SK-N-SH treated with all-trans-retinoic acid at 6 μM for 48 hours (cell line): ENCODE data around the gene GOSR2.

Experiments used
- ATAC-seq: fragments of 200-7000 bp; cut with Tn5 transposase; 3 replicates; pipeline ENCODE4 v1.9.1; 2020; ENCODE audit warnings: mild to moderate bottlenecking, moderate library complexity
- ARNTL ChIP-seq: fragments of 450-650 bp; formaldehyde crosslinking; IDR thresholded peaks from 2 replicates; pipeline ENCODE4 v1.5.0; 2020; ENCODE audit warnings: low read depth, mild to moderate bottlenecking, moderate library complexity, borderline replicate concordance
- BACH2 ChIP-seq: fragments of 250-450 bp; sonication (Bioruptor Pico); IDR thresholded peaks from 2 replicates; pipeline ENCODE4 v1.9.0; 2021; ENCODE audit warnings: mild to moderate bottlenecking, borderline replicate concordance
- CSDC2 ChIP-seq: fragments of 250-450 bp; sonication (Bioruptor Pico); IDR thresholded peaks from 2 replicates; pipeline ENCODE4 v1.5.0; 2020; ENCODE audit warnings: mild to moderate bottlenecking, moderate library complexity
- ESRRG ChIP-seq: fragments of 250-450 bp; sonication (Bioruptor Pico); IDR thresholded peaks from 2 replicates; pipeline ENCODE4 v1.6.1; 2021; ENCODE audit warnings: mild to moderate bottlenecking
- GLIS3 ChIP-seq: fragments of 250-450 bp; sonication (Bioruptor Pico); IDR thresholded peaks from 2 replicates; pipeline ENCODE4 v1.5.0; 2020; ENCODE audit warnings: mild to moderate bottlenecking, moderate library complexity
- ISL1 ChIP-seq: fragments of 250-450 bp; sonication (Bioruptor Pico); IDR thresholded peaks from 2 replicates; pipeline ENCODE4 v2.1.2; 2022; ENCODE audit warnings: mild to moderate bottlenecking, moderate library complexity
- RARB ChIP-seq: fragments of 250-450 bp; sonication (Bioruptor Pico); IDR thresholded peaks from 2 replicates; pipeline ENCODE4 v1.8.0; 2021; ENCODE audit warnings: mild to moderate bottlenecking, moderate library complexity
- SNAI2 ChIP-seq: fragments of 250-450 bp; sonication (Bioruptor Pico); IDR thresholded peaks from 2 replicates; pipeline ENCODE4 v1.5.0; 2020; ENCODE audit warnings: mild to moderate bottlenecking, moderate library complexity
- TCF4 ChIP-seq: fragments of 250-450 bp; sonication (Bioruptor Pico); IDR thresholded peaks from 2 replicates; pipeline ENCODE4 v1.8.0; 2021; ENCODE audit warnings: mild to moderate bottlenecking, moderate library complexity, borderline replicate concordance
- TOX ChIP-seq: fragments of 250-450 bp; sonication (Bioruptor Pico); IDR thresholded peaks from 2 replicates; pipeline ENCODE4 v1.8.0; 2021; ENCODE audit warnings: mild to moderate bottlenecking, moderate library complexity, borderline replicate concordance
- TSHZ2 ChIP-seq: fragments of 250-450 bp; sonication (Bioruptor Pico); IDR thresholded peaks from 2 replicates; pipeline ENCODE4 v1.5.0; 2020; ENCODE audit warnings: mild to moderate bottlenecking, moderate library complexity
- ZFP3 ChIP-seq: fragments of 250-450 bp; sonication (Bioruptor Pico); IDR thresholded peaks from 2 replicates; pipeline ENCODE4 v1.5.0; 2020; ENCODE audit warnings: mild to moderate bottlenecking, moderate library complexity
- ZNF70 ChIP-seq: fragments of 450-650 bp; formaldehyde crosslinking; IDR thresholded peaks from 2 replicates; pipeline ENCODE4 v1.5.0; 2020; ENCODE audit warnings: mild to moderate bottlenecking, moderate library complexity
- ZNF8 ChIP-seq: fragments of 450-650 bp; formaldehyde crosslinking; IDR thresholded peaks from 2 replicates; pipeline ENCODE4 v1.5.0; 2020; ENCODE audit warnings: mild to moderate bottlenecking, moderate library complexity
- TF ChIP-seq, protein P1 (sequence below): fragments of 250-450 bp; sonication (Bioruptor Pico); IDR thresholded peaks from 2 replicates; pipeline ENCODE4 v1.5.1; 2021; ENCODE audit warnings: mild to moderate bottlenecking, moderate library complexity
- TF ChIP-seq, protein P2 (sequence below): fragments of 250-450 bp; sonication (Bioruptor Pico); IDR thresholded peaks from 2 replicates; pipeline ENCODE4 v1.5.1; 2020; ENCODE audit warnings: low read depth, mild to moderate bottlenecking, moderate library complexity
- TF ChIP-seq, protein P3 (sequence below): fragments of 250-450 bp; sonication (Bioruptor Pico); IDR thresholded peaks from 2 replicates; pipeline ENCODE4 v1.8.0; 2020; ENCODE audit warnings: mild to moderate bottlenecking, moderate library complexity, borderline replicate concordance

GOSR2 gene

GRCh38 chr17:46943218-46943500 is 20.2 kb downstream of the GOSR2 start (continued):
- TF ChIP-seq TSHZ2 (CRISPR knock-in tag) (no peak), SNAI2 (CRISPR knock-in tag) (no peak), ZNF70 (CRISPR knock-in tag) (no peak), TOX (CRISPR knock-in tag) (no peak), BACH2 (CRISPR knock-in tag) (no peak)
- TF ChIP-seq, protein P1, sequence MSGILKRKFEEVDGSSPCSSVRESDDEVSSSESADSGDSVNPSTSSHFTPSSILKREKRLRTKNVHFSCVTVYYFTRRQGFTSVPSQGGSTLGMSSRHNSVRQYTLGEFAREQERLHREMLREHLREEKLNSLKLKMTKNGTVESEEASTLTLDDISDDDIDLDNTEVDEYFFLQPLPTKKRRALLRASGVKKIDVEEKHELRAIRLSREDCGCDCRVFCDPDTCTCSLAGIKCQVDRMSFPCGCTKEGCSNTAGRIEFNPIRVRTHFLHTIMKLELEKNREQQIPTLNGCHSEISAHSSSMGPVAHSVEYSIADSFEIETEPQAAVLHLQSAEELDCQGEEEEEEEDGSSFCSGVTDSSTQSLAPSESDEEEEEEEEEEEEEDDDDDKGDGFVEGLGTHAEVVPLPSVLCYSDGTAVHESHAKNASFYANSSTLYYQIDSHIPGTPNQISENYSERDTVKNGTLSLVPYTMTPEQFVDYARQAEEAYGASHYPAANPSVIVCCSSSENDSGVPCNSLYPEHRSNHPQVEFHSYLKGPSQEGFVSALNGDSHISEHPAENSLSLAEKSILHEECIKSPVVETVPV (CRISPR knock-in tag): no peak
- TF ChIP-seq, protein P2, sequence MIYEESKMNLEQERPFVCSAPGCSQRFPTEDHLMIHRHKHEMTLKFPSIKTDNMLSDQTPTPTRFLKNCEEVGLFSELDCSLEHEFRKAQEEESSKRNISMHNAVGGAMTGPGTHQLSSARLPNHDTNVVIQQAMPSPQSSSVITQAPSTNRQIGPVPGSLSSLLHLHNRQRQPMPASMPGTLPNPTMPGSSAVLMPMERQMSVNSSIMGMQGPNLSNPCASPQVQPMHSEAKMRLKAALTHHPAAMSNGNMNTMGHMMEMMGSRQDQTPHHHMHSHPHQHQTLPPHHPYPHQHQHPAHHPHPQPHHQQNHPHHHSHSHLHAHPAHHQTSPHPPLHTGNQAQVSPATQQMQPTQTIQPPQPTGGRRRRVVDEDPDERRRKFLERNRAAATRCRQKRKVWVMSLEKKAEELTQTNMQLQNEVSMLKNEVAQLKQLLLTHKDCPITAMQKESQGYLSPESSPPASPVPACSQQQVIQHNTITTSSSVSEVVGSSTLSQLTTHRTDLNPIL (CRISPR knock-in tag): no peak
- TF ChIP-seq, all 23 proteins: peak for 0

DNA sequence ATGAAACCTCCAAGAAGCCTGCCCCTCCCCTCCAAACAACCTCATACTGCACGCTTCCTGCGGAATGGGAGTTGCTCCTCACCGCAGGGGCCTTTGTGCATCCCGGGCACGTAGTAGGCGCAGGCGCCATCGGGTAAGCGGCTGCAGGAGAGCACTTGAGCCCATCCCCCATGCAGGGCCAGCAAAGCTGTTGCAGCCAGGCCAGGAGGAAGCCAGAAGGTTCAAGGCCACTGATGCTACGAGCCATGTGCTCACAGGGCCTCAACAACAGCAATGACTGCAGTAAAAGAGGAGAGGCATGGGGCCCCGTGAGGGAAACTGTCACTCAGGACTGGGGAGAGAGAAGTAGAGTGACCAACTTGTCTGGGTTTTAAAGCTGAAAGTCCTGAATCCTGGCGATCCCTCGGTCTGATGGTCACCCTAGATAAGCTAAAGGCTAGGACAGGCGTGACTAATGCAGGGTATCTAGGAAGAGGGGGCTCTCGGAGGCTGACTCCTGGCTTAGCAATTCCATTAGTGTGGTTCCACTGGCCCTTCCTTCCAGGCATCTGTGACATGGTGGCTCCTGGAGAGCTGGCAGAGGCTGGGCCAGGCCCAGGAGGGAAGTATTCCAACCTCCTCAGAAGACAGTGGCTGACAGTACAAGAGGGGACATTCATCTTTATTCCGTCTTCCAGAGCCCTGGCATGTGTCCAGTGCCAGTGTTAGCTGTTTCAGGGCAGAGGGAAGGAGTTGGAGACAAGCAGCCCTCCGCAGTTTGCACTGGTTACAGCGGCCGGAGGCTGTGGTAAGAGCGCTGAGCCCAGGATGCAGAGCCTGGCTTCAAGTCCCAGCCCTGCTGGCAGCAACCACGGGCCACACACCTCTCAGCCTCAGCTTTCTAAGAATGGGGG is 20.8 kb downstream of the GOSR2 start:
- TF ChIP-seq SNAI2 (CRISPR knock-in tag): no peak
- TF ChIP-seq, protein P1 (CRISPR knock-in tag): peak; percentile 12; the same call in 1 of the 2 replicates
- TF ChIP-seq GLIS3 (CRISPR knock-in tag): no peak
- TF ChIP-seq BACH2 (CRISPR knock-in tag): no peak
- no peak for TF ChIP-seq ZNF8 (CRISPR knock-in tag)
- no peak for TF ChIP-seq ZFP3 (CRISPR knock-in tag)
- TF ChIP-seq, protein P3, sequence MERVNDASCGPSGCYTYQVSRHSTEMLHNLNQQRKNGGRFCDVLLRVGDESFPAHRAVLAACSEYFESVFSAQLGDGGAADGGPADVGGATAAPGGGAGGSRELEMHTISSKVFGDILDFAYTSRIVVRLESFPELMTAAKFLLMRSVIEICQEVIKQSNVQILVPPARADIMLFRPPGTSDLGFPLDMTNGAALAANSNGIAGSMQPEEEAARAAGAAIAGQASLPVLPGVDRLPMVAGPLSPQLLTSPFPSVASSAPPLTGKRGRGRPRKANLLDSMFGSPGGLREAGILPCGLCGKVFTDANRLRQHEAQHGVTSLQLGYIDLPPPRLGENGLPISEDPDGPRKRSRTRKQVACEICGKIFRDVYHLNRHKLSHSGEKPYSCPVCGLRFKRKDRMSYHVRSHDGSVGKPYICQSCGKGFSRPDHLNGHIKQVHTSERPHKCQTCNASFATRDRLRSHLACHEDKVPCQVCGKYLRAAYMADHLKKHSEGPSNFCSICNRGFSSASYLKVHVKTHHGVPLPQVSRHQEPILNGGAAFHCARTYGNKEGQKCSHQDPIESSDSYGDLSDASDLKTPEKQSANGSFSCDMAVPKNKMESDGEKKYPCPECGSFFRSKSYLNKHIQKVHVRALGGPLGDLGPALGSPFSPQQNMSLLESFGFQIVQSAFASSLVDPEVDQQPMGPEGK (CRISPR knock-in tag): no peak
- TF ChIP-seq ESRRG (CRISPR knock-in tag): peak; percentile 68; the same call in 1 of the 2 replicates
- no peak for TF ChIP-seq CSDC2
- no peak for TF ChIP-seq ARNTL (CRISPR knock-in tag)
- no peak for TF ChIP-seq ISL1 (CRISPR knock-in tag)
- peak; percentile 42 for ATAC-seq

DNA sequence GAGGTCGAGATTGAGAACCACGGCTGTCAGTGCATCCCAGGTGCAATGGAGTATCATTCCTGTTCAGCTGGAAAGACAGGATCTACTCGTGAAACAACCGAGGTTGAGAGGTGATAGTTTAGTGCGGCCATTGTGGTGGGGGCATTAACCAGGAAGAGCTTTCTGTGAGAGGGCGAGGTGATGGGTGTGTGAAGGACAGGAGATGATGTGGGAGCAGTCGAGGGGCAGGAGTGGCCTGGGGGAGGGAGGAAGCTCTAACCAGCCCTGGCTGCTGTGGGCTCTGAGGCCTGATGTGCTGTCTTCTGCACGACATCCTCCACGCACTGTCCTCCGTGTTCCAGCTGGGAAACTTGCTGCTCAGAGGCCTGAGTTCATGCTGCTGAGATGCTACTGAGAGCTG is 22.0 kb downstream of the GOSR2 start:
- TF ChIP-seq RARB (CRISPR knock-in tag) (0 out of 2 replicates have a peak, but pooled peaks have one; percentile 17), ESRRG (CRISPR knock-in tag) (peak; percentile 79; the same call in 1 of the 2 replicates), TCF4 (CRISPR knock-in tag) (no peak), ZNF70 (CRISPR knock-in tag) (peak; percentile 39; the same call in 1 of the 2 replicates), BACH2 (CRISPR knock-in tag) (no peak), CSDC2 (no peak)
- TF ChIP-seq, protein P1 (CRISPR knock-in tag): no peak
- TF ChIP-seq, all 23 proteins: peak for 3
- no peak for ATAC-seq
